Lower leg skin (tissue), 4 donors: ENCODE results near the gene DPP6. TPM values are rescaled to one million over a fixed set of nuclear protein-coding genes. Genes with fewer than 3 reads are reported as not detected.
"Not testable (repeated sequence)": the region's sequence is repeated elsewhere in the genome, so short reads cannot be mapped to it uniquely, and the experiment has no call there.

Experiments used
- DNase-seq, 2 donors: peaks; one replicate each; pipeline ENCODE4 v3.0.0-alpha.2; 2019; ENCODE audit warnings: low spot score in 2 of 2
- H3K4me3 ChIP-seq: fragments of 200-600 bp; sonication (generic); 2 replicates; pipeline ENCODE4 v1.5.1; 2017; ENCODE audit warnings: mild to moderate bottlenecking, low read depth; ENCODE audit not compliant: poor library complexity, severe bottlenecking
- CTCF ChIP-seq, 3 donors: fragments of 450-650 bp; IDR thresholded peaks; one replicate each; pipeline ENCODE4 v1.5.1; 2016; ENCODE audit warnings: antibody characterized with exemption in 3 of 3, mild to moderate bottlenecking in 3 of 3, moderate library complexity in 2 of 3
- POLR2A ChIP-seq, 2 donors: fragments of 450-650 bp; IDR thresholded peaks; one replicate each; pipeline ENCODE4 v1.6.1; 2016 to 2017; ENCODE audit warnings: antibody characterized with exemption in 2 of 2, mild to moderate bottlenecking in 1 of 2, moderate library complexity in 1 of 2
- WGBS, 2 donors: methylation state at CpG; one replicate each; pipeline ENCODE4 v1.1.5; 2018; 5-methylcytosine and 5-hydroxymethylcytosine counted together
- intact Hi-C: fragments of 100-400 bp; cut with DNase I; formaldehyde crosslinking; loops from one replicate; pipeline ENCODE4 v1.15.0; 2023; ENCODE audit warnings: low total_unique reads
- total RNA-seq, 4 donors: library from RNA; depleted of rRNA; stranded (reverse); fragments of >200 nt; gene quantifications; one replicate each; pipeline ENCODE4 v1.1.0, GENCODE V29; 2016

DPP6 gene
- total RNA-seq, 4 donors from 2014 or later = 1.0 to 4.5 (median 2.9) TPM

GRCh38 chr7:154918741-154919140, 866.5 kb downstream of the DPP6 start:
- intact Hi-C loops = no loop called here
- no peak for TF ChIP-seq CTCF (IDR thresholded peaks at IDR 0.05)
- TF ChIP-seq POLR2A (IDR thresholded peaks at IDR 0.05) = no peak
- DNase-seq = peak in 1 of 2 donors; percentile 37
- H3K4me3 ChIP-seq = no peak overlapping the region
- 69% methylated on average over 6 of the region's 6 CpGs for WGBS, 2 donors

- DNase-seq = peak in 1 of 2 donors; percentile 43
- intact Hi-C loops = no loop called here
- H3K4me3 ChIP-seq = no peak overlapping the region
- 53 to 61% methylated on average over 11 of the region's 11 CpGs for WGBS, 2 donors
- no peak for TF ChIP-seq POLR2A (IDR thresholded peaks at IDR 0.05)
- TF ChIP-seq CTCF (IDR thresholded peaks at IDR 0.05) = no peak
Measured at GRCh38 chr7:154919344-154920225, 867.4 kb downstream of the DPP6 start.

- 69 to 84% methylated on average over 2 of the region's 2 CpGs for WGBS, 2 donors
- H3K4me3 ChIP-seq, intact Hi-C loops: not testable (repeated sequence)
- DNase-seq = peak in 1 of 2 donors; percentile 61
Measured at GRCh38 chr7:154922472-154922871, 870.3 kb downstream of the DPP6 start.

- 0 to 1% methylated on average over 5 of the region's 5 CpGs for WGBS, 2 donors
- intact Hi-C loops = loop anchor here (5.0 kb wide), 1 partner anchor 415 kb away; no protein-coding TSS in a partner anchor
- no peak for TF ChIP-seq CTCF (IDR thresholded peaks at IDR 0.05)
- TF ChIP-seq POLR2A (IDR thresholded peaks at IDR 0.05) = no peak
- H3K4me3 ChIP-seq = peak overlapping the region; percentile 24
- DNase-seq = peak in 1 of 2 donors; percentile 90
Measured at GRCh38 chr7:154927624-154928125, 875.5 kb downstream of the DPP6 start.

- WGBS, 2 donors = 5 to 7% methylated on average over 17 of the region's 17 CpGs
- intact Hi-C loops = loop anchor here (5.0 kb wide), 1 partner anchor 414 kb away; no protein-coding TSS in a partner anchor
- TF ChIP-seq POLR2A (IDR thresholded peaks at IDR 0.05) = no peak
- TF ChIP-seq CTCF (IDR thresholded peaks at IDR 0.05) = no peak
- peak; percentile 25 to 88 for DNase-seq
- peak overlapping the region; percentile 49 for H3K4me3 ChIP-seq
Measured at GRCh38 chr7:154928136-154929005, 876.2 kb downstream of the DPP6 start.
